Bronchial epithelial cell (primary cell): ENCODE data around the gene PRKG1. TPM values are rescaled to one million over a fixed set of nuclear protein-coding genes. Genes with fewer than 3 reads are reported as not detected.

Source experiments
- DNase-seq: peaks from one replicate; pipeline ENCODE4 v3.0.0-alpha.2; 2010; ENCODE audit warnings: low read depth
- FAIRE-seq: peaks from 2 replicates; lab custom pipeline; 2011; peaks lifted over from hg19 to GRCh38; lab: Jason Lieb, UNC
- H3K27me3 ChIP-seq: 2 replicates; pipeline ENCODE4 v1.5.1; 2011; ENCODE audit warnings: low read length; ENCODE audit not compliant: control insufficient read depth, insufficient read depth
- H3K36me3 ChIP-seq: 2 replicates; pipeline ENCODE4 v1.5.1; 2011; ENCODE audit warnings: low read length; ENCODE audit not compliant: control insufficient read depth, insufficient read depth
- H3K4me3 ChIP-seq: 2 replicates; pipeline ENCODE4 v1.5.1; 2011; ENCODE audit warnings: mild to moderate bottlenecking, low read depth, low read length, control low read depth
- CTCF ChIP-seq: IDR thresholded peaks from 2 replicates; pipeline ENCODE4 v1.5.1; 2011; ENCODE audit warnings: mild to moderate bottlenecking, moderate library complexity, low read length, control low read depth, inconsistent platforms; ENCODE audit not compliant: insufficient read depth, severe bottlenecking
- total RNA-seq: library from RNA; depleted of rRNA; stranded (reverse); fragments of >200 nt; gene quantifications from 2 replicates; pipeline ENCODE4 v1.2.1, GENCODE V29; 2014

The PRKG1 gene
- total RNA-seq, 1 donor from 2014 or later: 0.26 TPM

GRCh38 chr10:51035344-51035743 lies 38.9 kb upstream of the PRKG1 start:
- Histone ChIP-seq H3K4me3 (no peak overlapping the region), H3K36me3 (no peaks in the 10 kb centered on the region), H3K27me3 (no peaks in the 10 kb centered on the region)
- DNase-seq (no peak), FAIRE-seq (no peak)
- no peak for TF ChIP-seq CTCF

GRCh38 chr10:51045871-51046270 lies 28.4 kb upstream of the PRKG1 start:
- no peak for DNase-seq
- no peak for FAIRE-seq

GRCh38 chr10:51046654-51047053 lies 27.6 kb upstream of the PRKG1 start:
- TF ChIP-seq CTCF: no peak
- Histone ChIP-seq H3K4me3 (no peak overlapping the region), H3K36me3 (no peaks in the 10 kb centered on the region), H3K27me3 (no peaks in the 10 kb centered on the region)
- no peak for DNase-seq
- FAIRE-seq: no peak

More at GRCh38 chr10:51045871-51046270, 28.4 kb upstream of the PRKG1 start:
- Histone ChIP-seq H3K27me3 (no peaks in the 10 kb centered on the region), H3K36me3 (no peaks in the 10 kb centered on the region), H3K4me3 (no peak overlapping the region)
- no peak for TF ChIP-seq CTCF

GRCh38 chr10:51047857-51048256 lies 26.4 kb upstream of the PRKG1 start:
- no peak for TF ChIP-seq CTCF
- Histone ChIP-seq H3K4me3 (no peak overlapping the region), H3K27me3 (no peaks in the 10 kb centered on the region), H3K36me3 (no peaks in the 10 kb centered on the region)
- FAIRE-seq (no peak), DNase-seq (no peak)

- no peak for TF ChIP-seq CTCF
- FAIRE-seq (no peak), DNase-seq (no peak)
- no peaks in the 10 kb centered on the region for H3K36me3 ChIP-seq
- H3K4me3 ChIP-seq: no peak overlapping the region
- no peaks in the 10 kb centered on the region for H3K27me3 ChIP-seq
These were observed 25.5 kb upstream of the PRKG1 start for GRCh38 chr10:51048792-51049191.

GRCh38 chr10:51052163-51052562 lies 22.1 kb upstream of the PRKG1 start:
- TF ChIP-seq CTCF: no peak
- no peak for DNase-seq
- H3K27me3 ChIP-seq: no peaks in the 10 kb centered on the region
- no peaks in the 10 kb centered on the region for H3K36me3 ChIP-seq
- no peak overlapping the region for H3K4me3 ChIP-seq
- FAIRE-seq: no peak
